Activated CD8-positive, alpha-beta memory T cell treated with anti-CD3 and anti-CD28 coated beads, Interleukin-2, amount 10 ng/mL, durations not matched to agents 7 days and 5 days (primary cell): Measurements from ENCODE around the gene RPUSD1. TPM values are rescaled to one million over a fixed set of nuclear protein-coding genes. Genes with fewer than 3 reads are reported as not detected.

Experiments
- microRNA-seq: library from miRNA; unstranded; fragments of <30 nt; microRNA quantifications from one replicate; pipeline ENCODE4 v1.2.0, GENCODE V29; 2022
- total RNA-seq, 2 experiments: library from RNA; stranded (reverse); gene quantifications; one replicate each; pipeline ENCODE4 v1.2.3, GENCODE V29; 2021

The RPUSD1 gene
- total RNA-seq, 2 experiments from 2014 or later: 27.8 to 38.0 TPM

Small RNA genes within 50 kb of the gene (microRNA-seq; reads per million reads assigned to microRNA genes)
- not detected for gene MIR662

Other genes with a start within 250 kb of the RPUSD1 start
- gene PRR35, start 228.0 kb downstream of the RPUSD1 start, total RNA-seq: not detected
- 1 to 10 TPM in 1 of 2 experiments, under 1 TPM in 1; 0.94 to 1.2 TPM for gene NHLRC4, start 221.4 kb downstream of the RPUSD1 start, total RNA-seq
- 10 to 100 TPM; 38.8 to 41.0 TPM for gene PIGQ, start 218.4 kb downstream of the RPUSD1 start, total RNA-seq
- 10 to 100 TPM; 13.3 to 14.0 TPM for gene RAB40C, start 198.3 kb downstream of the RPUSD1 start, total RNA-seq
- gene WFIKKN1, start 157.4 kb downstream of the RPUSD1 start, total RNA-seq: under 1 TPM; 0.12 to 0.23 TPM
- 10 to 100 TPM; 86.7 to 92.6 TPM for gene METTL26, start 152.1 kb downstream of the RPUSD1 start, total RNA-seq
- gene MCRIP2, start 146.6 kb downstream of the RPUSD1 start, total RNA-seq: 10 to 100 TPM; 42.5 to 47.3 TPM
- gene WDR90, start 139.0 kb downstream of the RPUSD1 start, total RNA-seq: 100 to 1,000 TPM in 1 of 2 experiments, 10 to 100 TPM in 1; 74.7 to 108 TPM
- gene RHOT2, start 120.2 kb downstream of the RPUSD1 start, total RNA-seq: 100 to 1,000 TPM; 134 to 168 TPM
- gene RHBDL1, start 112.7 kb downstream of the RPUSD1 start, total RNA-seq: under 1 TPM; 0.37 to 0.79 TPM
- 10 to 100 TPM; 84.2 to 87.1 TPM for gene STUB1, start 108.0 kb downstream of the RPUSD1 start, total RNA-seq
- gene JMJD8, start 104.0 kb downstream of the RPUSD1 start, total RNA-seq: 10 to 100 TPM; 30.5 to 37.1 TPM
- gene WDR24, start 98.0 kb downstream of the RPUSD1 start, total RNA-seq: 10 to 100 TPM; 18.9 to 19.4 TPM
- 1 to 10 TPM; 4.2 to 7.5 TPM for gene FBXL16, start 82.6 kb downstream of the RPUSD1 start, total RNA-seq
- 10 to 100 TPM in 1 of 2 experiments, 1 to 10 TPM in 1; 9.8 to 14.0 TPM for gene METRN, start 73.3 kb downstream of the RPUSD1 start, total RNA-seq
- 10 to 100 TPM; 14.8 to 21.1 TPM for gene ANTKMT, start 67.2 kb downstream of the RPUSD1 start, total RNA-seq
- gene CCDC78, start 61.9 kb downstream of the RPUSD1 start, total RNA-seq: 1 to 10 TPM; 2.5 to 2.9 TPM
- gene HAGHL, start 61.3 kb downstream of the RPUSD1 start, total RNA-seq: 10 to 100 TPM; 13.0 to 14.3 TPM
- 10 to 100 TPM; 34.8 to 37.0 TPM for gene CIAO3, start 47.4 kb downstream of the RPUSD1 start, total RNA-seq
- not detected for gene MSLN, start 27.6 kb downstream of the RPUSD1 start, total RNA-seq
- 100 to 1,000 TPM; 125 to 139 TPM for gene CHTF18, start 239 bp upstream of the RPUSD1 start, total RNA-seq
- gene GNG13, start 12.4 kb upstream of the RPUSD1 start, total RNA-seq: not detected
- gene LMF1, start 182.6 kb upstream of the RPUSD1 start, total RNA-seq: 10 to 100 TPM; 11.4 to 29.6 TPM
- under 1 TPM; 0.12 to 0.16 TPM for gene SOX8, start 193.4 kb upstream of the RPUSD1 start, total RNA-seq